ENCODE results near the gene KCNQ1.
A peak's percentile ranks its signal among the peaks of the same experiment; 100 is the strongest.

Gene KCNQ1

DNA sequence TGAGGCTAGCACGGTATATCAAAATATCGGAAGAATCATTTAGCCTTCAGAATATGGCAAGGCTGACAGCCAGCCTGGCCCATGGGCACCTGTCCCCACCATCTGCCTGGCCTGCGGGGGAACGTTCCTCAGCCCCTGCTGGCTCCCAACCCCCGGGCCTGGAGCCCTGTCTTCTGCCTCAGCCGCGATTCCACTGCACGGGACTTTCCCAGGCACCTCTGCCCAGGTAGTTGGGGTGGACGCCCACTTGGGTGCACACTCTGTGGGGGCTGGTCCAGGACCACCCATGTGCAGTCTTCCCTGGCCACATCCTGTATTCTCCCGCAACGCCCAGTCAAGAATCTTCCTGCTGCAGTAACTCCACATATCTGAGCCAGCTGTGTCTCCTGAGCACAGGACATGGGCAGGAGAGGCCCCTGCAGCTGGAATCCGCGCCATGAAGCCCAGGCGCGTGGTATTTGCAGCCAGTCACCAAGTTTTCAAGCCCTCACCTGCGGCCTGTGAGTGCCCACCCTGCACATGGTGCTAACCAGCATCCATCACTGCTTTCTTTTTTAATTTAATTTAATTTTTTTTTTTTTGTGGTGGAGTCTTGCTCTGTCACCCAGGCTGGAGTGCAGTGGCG lies 77.9 kb downstream of the KCNQ1 start:
- no peak for DNase-seq
- no peaks in the 10 kb centered on the region for H3K9me3 ChIP-seq (ENCODE audit: control insufficient read depth, low read length)
- no peak overlapping the region for H3K4me3 ChIP-seq (ENCODE audit: insufficient read depth, low read depth, low read length, poor library complexity, severe bottlenecking)
- no peaks in the 10 kb centered on the region for H3K27me3 ChIP-seq (replicated peaks; ENCODE audit: control insufficient read depth, insufficient read depth, low read length, poor library complexity, severe bottlenecking)
- no peaks in the 10 kb centered on the region for H3K36me3 ChIP-seq (ENCODE audit: control insufficient read depth, insufficient read depth, low read length)
- no peak overlapping the region for H3K27ac ChIP-seq (ENCODE audit: insufficient read depth, low read length, poor library complexity, severe bottlenecking)
- H3K4me1 ChIP-seq (ENCODE audit: control insufficient read depth, insufficient read depth, low read length, poor library complexity, severe bottlenecking): no peaks in the 10 kb centered on the region

DNA sequence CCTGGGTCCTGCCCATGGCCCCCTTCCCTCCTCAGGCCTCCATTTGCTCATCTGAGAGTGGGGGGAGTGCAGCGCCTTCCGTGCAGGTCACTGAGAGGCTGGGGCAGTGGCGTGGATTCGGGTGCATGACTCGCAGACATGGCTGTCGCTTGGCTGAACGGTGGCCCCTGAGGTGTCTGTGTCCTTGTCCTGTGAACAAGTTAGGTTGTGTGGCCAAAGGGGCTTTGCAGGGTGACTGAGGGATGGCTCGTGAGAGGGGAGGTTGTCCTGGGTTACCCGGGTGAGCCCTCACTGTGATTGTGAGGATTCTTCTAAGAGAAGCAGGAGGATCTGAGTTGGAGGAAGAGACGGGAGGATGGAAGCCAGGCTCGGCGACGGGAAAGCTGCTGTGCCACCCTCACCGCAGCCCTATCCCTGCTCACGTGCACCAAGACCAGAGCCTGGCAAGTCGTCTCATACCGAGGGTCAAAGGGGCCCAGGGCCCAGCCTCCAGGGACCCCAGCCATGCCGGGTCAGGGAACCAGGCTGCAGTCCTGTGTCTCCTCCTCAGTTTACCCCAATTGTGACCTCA lies 79.1 kb downstream of the KCNQ1 start:
- Histone ChIP-seq H3K36me3 (ENCODE audit: control insufficient read depth, insufficient read depth, low read length) (no peaks in the 10 kb centered on the region), H3K27ac (ENCODE audit: insufficient read depth, low read length, poor library complexity, severe bottlenecking) (no peak overlapping the region), H3K9me3 (ENCODE audit: control insufficient read depth, low read length) (no peaks in the 10 kb centered on the region), H3K4me3 (ENCODE audit: insufficient read depth, low read depth, low read length, poor library complexity, severe bottlenecking) (no peak overlapping the region), H3K27me3 (replicated peaks; ENCODE audit: control insufficient read depth, insufficient read depth, low read length, poor library complexity, severe bottlenecking) (no peaks in the 10 kb centered on the region), H3K4me1 (ENCODE audit: control insufficient read depth, insufficient read depth, low read length, poor library complexity, severe bottlenecking) (no peaks in the 10 kb centered on the region)
- no peak for DNase-seq

DNA sequence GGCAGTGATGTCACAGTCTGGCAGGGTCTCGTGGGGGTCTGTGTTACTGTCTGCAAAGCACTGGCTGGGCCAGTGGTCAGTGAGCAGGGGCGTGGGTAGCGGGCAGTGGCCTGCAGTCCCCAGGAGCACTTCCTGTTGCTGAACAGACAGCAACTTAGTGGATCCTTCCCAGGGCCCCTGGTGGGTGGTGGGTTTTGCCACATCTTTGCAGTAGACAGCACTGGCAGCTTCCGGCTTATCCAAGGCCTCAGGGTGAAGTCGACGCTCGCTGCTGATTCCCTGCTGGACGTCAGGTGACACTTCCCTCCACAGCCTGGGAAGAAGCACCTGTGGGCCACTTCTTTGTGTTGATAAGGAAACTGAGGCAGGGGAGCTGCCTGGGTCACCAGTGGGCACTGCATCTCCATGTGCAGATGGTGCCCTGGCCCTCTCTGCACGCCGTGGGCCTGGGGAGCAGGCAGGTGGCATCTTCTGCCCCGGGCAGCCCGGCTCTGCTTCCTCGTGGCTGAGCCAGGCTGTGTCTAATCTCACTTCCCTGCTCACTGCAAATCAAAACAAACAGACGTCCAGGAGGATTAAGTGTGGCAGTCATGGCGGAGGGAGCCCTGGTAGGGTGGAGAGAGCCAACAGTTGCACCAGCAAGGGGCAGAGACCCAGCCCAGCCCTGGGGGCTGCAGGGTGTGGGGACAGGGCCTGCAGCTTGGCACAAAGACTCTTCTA lies 79.8 kb downstream of the KCNQ1 start:
- H3K4me1 ChIP-seq (ENCODE audit: control insufficient read depth, insufficient read depth, low read length, poor library complexity, severe bottlenecking): no peaks in the 10 kb centered on the region
- H3K4me3 ChIP-seq (ENCODE audit: insufficient read depth, low read depth, low read length, poor library complexity, severe bottlenecking): no peak overlapping the region
- no peaks in the 10 kb centered on the region for H3K27me3 ChIP-seq (replicated peaks; ENCODE audit: control insufficient read depth, insufficient read depth, low read length, poor library complexity, severe bottlenecking)
- no peaks in the 10 kb centered on the region for H3K36me3 ChIP-seq (ENCODE audit: control insufficient read depth, insufficient read depth, low read length)
- no peak overlapping the region for H3K27ac ChIP-seq (ENCODE audit: insufficient read depth, low read length, poor library complexity, severe bottlenecking)
- no peak for DNase-seq
- H3K9me3 ChIP-seq (ENCODE audit: control insufficient read depth, low read length): no peaks in the 10 kb centered on the region

DNA sequence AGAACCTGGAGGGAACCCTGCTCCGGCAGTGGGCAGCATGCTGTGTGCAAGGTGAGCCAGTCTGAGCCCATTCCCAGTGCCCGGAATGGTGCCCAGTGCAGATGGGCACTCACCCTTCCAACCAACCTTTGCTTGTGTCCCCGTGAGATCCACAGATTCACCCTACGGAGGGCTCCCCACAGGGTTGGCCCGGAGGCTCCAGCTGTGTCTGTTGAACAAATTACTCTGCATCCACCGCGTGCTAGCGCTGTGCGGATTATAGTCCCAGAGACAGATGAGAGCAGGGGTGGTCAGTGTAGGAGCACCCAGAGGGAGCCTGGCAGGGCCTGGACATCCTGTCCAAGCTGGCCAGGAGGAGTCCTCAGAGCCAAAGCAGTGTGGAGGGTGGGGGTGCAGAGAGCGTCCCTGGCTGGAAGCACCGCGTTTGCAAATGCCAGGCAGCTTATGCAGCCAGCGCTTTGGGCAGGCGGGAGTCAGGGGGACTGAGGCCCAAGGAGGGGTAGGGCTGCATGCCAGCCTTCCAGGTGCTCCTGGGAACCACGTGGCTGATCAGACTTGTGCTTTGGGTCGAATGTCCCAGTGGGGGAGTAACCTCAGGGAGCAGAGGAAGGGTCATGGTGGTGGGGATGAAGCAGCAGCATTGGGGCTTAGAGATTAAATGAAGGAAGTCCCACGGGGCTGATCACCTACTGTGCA lies 80.5 kb downstream of the KCNQ1 start:
- H3K27ac ChIP-seq (ENCODE audit: insufficient read depth, low read length, poor library complexity, severe bottlenecking): no peak overlapping the region
- no peak for DNase-seq
- H3K4me3 ChIP-seq (ENCODE audit: insufficient read depth, low read depth, low read length, poor library complexity, severe bottlenecking): no peak overlapping the region
- H3K27me3 ChIP-seq (replicated peaks; ENCODE audit: control insufficient read depth, insufficient read depth, low read length, poor library complexity, severe bottlenecking): no peaks in the 10 kb centered on the region
- H3K4me1 ChIP-seq (ENCODE audit: control insufficient read depth, insufficient read depth, low read length, poor library complexity, severe bottlenecking): no peaks in the 10 kb centered on the region
- H3K36me3 ChIP-seq (ENCODE audit: control insufficient read depth, insufficient read depth, low read length): peaks cover 3% of the 10 kb centered on the region
- no peaks in the 10 kb centered on the region for H3K9me3 ChIP-seq (ENCODE audit: control insufficient read depth, low read length)

DNA sequence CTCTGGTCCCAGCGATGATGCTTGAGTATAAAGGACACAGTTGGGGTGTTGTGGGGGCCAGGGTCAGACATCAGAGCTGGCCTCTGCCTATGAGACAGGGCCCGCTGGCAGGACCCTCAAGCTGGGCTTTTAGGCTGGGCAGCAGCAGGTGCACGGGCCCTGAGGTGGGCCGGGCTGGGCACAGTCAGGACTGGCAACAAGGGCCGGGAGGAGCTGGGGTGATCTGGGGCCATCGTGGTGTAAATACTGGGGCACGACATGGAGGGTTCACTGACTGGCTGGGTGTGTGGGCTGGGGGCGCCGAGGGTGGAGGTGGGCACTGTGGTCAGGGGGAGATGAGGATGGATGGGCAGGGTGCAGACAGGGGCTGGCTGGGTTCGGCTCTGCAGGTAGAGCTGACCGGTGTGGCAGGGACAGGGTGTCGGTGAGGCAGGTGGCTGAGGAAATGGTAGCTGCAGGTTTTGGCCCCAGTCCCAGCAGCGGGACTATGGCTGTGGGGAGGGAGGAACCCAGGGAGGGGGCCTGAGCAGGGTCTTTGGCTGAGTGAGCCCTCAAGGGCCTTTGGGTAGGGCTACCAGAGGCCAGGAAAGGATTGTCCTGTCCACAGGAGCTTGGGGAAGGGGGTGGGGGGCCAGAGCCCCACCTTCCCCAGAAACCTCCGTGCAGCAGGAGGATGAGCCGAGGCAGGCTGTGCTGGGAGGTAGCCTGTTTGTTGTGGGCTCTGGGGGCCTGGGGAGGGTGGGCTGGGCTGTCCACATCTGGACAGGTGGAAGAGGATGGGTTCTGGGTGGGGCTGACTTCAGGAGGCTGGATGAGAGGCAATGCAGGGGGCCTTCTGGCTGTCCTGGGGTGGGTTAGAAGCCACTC lies 81.4 kb downstream of the KCNQ1 start:
- Histone ChIP-seq H3K27ac (ENCODE audit: insufficient read depth, low read length, poor library complexity, severe bottlenecking) (no peak overlapping the region), H3K4me3 (ENCODE audit: insufficient read depth, low read depth, low read length, poor library complexity, severe bottlenecking) (no peak overlapping the region), H3K36me3 (ENCODE audit: control insufficient read depth, insufficient read depth, low read length) (peaks cover 8% of the 10 kb centered on the region), H3K4me1 (ENCODE audit: control insufficient read depth, insufficient read depth, low read length, poor library complexity, severe bottlenecking) (no peaks in the 10 kb centered on the region), H3K9me3 (ENCODE audit: control insufficient read depth, low read length) (no peaks in the 10 kb centered on the region), H3K27me3 (replicated peaks; ENCODE audit: control insufficient read depth, insufficient read depth, low read length, poor library complexity, severe bottlenecking) (no peaks in the 10 kb centered on the region)
- DNase-seq: no peak

DNA sequence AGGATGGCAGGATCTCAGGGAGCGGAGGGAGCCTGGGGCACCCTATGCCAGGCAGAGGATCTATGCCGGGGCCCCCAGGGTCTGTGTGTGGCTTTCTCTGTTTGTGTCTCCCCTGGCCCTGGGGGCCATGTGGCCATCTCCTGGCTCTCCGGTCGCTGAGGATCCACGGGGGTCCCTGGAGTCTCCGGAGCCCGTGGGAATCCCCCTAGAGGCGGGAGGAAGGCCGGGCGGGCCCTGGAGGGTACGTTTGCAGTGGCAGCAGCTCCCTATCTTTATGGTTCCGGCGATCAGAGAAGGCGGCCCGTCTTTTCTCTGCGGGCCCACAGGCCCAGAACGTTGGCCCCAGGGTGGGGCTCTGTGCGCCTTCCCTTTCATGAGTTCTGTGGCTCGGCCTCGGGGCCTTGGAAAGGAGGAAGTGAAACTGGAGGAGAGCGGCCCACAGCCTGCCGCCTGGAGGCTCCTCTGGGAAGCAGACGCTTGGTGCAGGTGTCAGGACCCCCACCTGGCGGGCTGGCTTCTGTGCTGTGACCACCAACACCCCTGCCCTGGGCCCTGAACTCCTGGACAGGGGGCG lies 82.1 kb downstream of the KCNQ1 start:
- no peaks in the 10 kb centered on the region for H3K9me3 ChIP-seq (ENCODE audit: control insufficient read depth, low read length)
- DNase-seq: no peak
- H3K36me3 ChIP-seq (ENCODE audit: control insufficient read depth, insufficient read depth, low read length): peaks cover 8% of the 10 kb centered on the region

DNA sequence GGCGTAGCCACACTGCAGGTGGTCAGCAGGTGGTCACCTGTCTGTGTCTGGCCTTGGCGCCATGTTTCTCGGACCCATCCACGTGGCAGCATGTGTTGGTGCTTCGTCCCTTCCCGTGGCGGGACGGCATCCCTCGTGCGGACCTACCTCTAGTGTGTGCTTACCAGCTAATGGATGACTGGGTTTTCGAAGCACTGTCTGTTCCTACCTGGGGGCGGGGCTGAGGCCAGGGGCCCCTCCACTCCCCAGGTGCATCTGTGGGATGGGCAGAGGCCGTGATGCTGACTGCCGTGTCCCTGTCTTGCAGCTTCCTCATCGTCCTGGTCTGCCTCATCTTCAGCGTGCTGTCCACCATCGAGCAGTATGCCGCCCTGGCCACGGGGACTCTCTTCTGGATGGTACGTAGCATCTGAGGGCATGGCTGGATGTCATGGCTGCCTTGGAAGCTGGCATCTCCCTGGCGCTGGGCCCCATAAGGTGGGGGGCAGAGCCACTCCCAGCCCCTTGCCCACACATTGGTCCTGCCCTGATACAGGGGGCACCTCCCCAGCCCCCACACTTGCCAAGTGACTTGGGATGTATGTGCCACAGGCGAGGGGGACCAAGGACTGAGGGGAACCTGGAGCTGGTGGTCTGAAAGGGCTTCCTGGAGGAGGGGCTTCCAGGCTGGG lies 82.9 kb downstream of the KCNQ1 start:
- Histone ChIP-seq H3K36me3 (ENCODE audit: control insufficient read depth, insufficient read depth, low read length) (peaks cover 8% of the 10 kb centered on the region), H3K4me1 (ENCODE audit: control insufficient read depth, insufficient read depth, low read length, poor library complexity, severe bottlenecking) (peaks cover 4% of the 10 kb centered on the region), H3K4me3 (ENCODE audit: insufficient read depth, low read depth, low read length, poor library complexity, severe bottlenecking) (no peak overlapping the region), H3K27ac (ENCODE audit: insufficient read depth, low read length, poor library complexity, severe bottlenecking) (no peak overlapping the region), H3K27me3 (replicated peaks; ENCODE audit: control insufficient read depth, insufficient read depth, low read length, poor library complexity, severe bottlenecking) (no peaks in the 10 kb centered on the region), H3K9me3 (ENCODE audit: control insufficient read depth, low read length) (no peaks in the 10 kb centered on the region)
- DNase-seq: no peak

More for the DNA sequence above, 82.1 kb downstream of the KCNQ1 start:
- H3K4me3 ChIP-seq (ENCODE audit: insufficient read depth, low read depth, low read length, poor library complexity, severe bottlenecking): no peak overlapping the region
- peak overlapping the region; percentile 40 for H3K27ac ChIP-seq (ENCODE audit: insufficient read depth, low read length, poor library complexity, severe bottlenecking)
- H3K27me3 ChIP-seq (replicated peaks; ENCODE audit: control insufficient read depth, insufficient read depth, low read length, poor library complexity, severe bottlenecking): no peaks in the 10 kb centered on the region
- H3K4me1 ChIP-seq (ENCODE audit: control insufficient read depth, insufficient read depth, low read length, poor library complexity, severe bottlenecking): no peaks in the 10 kb centered on the region

DNA sequence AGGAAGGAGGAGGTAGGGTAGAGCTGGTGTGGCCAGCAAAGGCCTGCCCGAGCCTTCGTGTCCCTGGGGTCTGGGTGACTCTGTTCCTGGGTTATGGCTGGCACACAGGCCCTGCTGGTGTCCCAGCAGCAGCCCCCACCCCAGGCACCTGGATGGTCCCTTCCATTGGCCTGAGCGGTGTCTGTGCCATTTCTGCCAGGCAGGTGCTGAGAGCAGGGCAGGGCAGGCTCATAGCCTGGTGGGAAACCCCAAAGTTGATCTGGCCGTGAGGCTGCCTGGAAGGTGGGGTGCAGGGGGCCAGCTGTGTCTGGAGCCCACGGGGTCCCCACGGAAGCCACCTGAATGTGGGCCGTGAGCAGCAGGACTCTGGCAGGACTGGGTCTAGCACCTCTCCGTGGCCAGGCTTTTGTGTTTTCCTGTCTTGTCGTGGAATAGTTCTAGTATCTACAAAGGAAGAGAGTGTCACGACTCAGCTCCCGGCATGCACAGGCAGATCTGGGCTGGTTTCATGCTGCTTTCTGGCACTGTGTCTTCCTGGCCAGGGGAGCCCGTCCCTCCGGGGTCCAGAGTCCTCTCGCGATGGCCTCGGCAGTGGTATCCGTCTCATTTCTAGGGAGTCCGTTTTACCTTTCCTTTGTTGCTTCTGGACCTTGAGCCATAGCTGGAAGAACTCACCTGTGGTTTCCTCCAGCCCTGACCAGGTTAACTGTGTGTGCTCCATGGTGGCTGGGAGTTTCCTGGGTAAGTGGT lies 83.7 kb downstream of the KCNQ1 start:
- H3K9me3 ChIP-seq (ENCODE audit: control insufficient read depth, low read length): no peaks in the 10 kb centered on the region
- H3K4me3 ChIP-seq (ENCODE audit: insufficient read depth, low read depth, low read length, poor library complexity, severe bottlenecking): no peak overlapping the region
- no peaks in the 10 kb centered on the region for H3K27me3 ChIP-seq (replicated peaks; ENCODE audit: control insufficient read depth, insufficient read depth, low read length, poor library complexity, severe bottlenecking)
- H3K36me3 ChIP-seq (ENCODE audit: control insufficient read depth, insufficient read depth, low read length): peaks cover 8% of the 10 kb centered on the region
- peaks cover 9% of the 10 kb centered on the region for H3K4me1 ChIP-seq (ENCODE audit: control insufficient read depth, insufficient read depth, low read length, poor library complexity, severe bottlenecking)
- no peak for DNase-seq
- no peak overlapping the region for H3K27ac ChIP-seq (ENCODE audit: insufficient read depth, low read length, poor library complexity, severe bottlenecking)
